HG03342 (cell line): Measurements from ENCODE around the gene CENPI.
"Not testable (repeated sequence)": the region's sequence is repeated elsewhere in the genome, so short reads cannot be mapped to it uniquely, and the experiment has no call there.

Experiments
- ATAC-seq: cut with Tn5 transposase; IDR thresholded peaks from one replicate; pipeline ENCODE4 v1.9.1; 2021; ENCODE audit warnings: mild to moderate bottlenecking, moderate library complexity; ENCODE audit not compliant: unreplicated experiment

The CENPI gene

DNA sequence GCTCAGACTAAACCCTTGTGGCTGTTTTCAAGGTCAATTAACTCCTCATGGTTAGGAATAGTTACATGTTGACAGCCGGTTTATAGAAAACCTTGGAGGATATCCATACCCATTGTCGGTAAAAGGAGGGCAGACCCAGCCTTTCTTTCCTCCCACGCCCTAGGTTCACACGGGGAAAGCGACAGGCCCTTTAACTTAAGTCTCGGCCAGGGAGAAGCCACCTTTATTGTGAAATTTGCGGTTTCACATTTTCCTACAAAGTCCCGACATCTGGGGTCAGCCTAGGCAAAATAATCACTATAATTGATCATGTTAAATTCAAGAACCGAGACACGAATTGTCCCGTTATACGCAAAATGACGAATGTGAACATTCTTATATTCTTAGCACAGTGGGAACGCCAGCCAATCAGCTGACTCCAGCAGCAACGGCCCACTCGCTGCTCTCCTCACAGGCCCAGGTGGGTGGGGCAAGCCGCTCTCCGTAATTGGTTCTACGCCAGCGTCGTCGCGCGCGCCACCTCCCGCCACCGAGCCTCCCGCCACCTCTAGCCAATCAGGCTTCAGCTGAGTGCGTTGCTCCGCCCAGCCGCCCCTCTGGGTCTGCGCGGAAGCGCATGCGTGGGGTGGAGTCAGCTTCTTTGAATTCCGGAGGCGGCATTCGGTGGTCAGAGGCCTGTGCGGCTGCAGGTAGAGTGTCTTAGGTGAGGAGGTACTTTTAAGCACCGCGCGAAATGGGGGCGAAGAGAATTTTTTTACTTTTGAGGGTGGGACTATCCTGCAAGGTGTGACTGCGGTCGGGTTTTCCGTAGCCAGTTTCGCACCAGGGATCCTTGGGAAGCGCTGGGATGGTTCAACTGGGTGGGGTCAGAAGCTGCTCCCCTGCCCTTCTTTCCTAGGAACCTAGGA is at the start of gene CENPI:
Gene CENPI, plus strand, starts transcription at position 659 of the 908 bp plus-strand sequence. CDS start 2,867 bp downstream, outside the sequence.
- ATAC-seq = peak; percentile 99

DNA sequence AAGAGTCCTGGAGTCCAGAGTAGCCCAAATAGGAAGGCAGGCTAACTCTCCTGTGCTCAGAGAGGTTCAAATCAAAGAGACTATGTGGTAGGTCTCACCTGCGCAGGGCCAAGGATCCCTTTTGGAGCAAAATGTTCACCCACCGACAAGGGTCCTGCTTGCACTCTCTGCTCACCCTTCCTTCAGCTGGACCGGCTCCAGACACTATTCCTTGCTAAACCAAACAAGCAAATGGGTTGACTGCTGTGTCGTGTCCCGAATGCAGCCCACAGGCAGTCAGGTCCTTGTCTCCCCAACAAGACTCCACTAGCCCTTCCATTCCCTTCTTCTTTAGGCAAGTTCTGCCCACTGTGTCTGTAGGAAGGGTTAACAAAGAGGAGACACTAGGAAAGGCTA is 46.9 kb upstream of the CENPI start:
- no peak for ATAC-seq

GRCh38 chrX:101051549-101052302 is 46.3 kb upstream of the CENPI start, which contains the start of gene TRMT2B:
Gene TRMT2B, minus strand, starts transcription at chrX:101052111. Its CDS starts 9,822 bp downstream, at chrX:101042289.
- ATAC-seq = peak; percentile 90

GRCh38 chrX:101056551-101056950 is 41.5 kb upstream of the CENPI start:
- not testable (repeated sequence) for ATAC-seq

DNA sequence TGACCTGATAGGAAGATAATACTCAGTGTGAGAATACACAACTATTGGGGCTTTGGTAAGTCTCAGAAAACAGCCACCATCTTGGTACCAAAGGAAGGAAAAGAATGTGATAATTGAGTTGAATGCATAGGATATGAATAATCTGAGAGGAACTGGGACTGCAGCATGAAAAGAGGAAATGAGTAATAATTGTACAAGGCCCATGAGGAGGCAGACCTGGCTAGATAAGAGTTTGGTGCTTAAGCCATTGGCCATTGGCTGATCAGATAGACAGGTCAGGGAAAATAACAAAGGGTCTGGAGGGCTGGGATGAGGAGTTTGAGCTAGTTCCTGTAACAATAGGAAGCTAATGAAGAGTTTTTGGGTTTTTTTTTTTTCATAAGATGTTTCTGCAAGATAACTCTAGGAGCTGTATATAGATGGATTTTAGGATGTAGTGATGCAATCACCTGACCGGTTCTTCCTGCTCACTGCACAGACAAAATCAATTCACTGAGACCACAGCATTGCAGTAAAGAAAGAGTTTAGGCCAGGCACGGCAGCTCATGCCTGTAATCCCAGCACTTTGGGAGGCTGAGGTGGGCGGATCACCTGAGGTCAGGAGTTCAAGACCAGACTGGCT is 40.8 kb upstream of the CENPI start:
- peak; percentile 91 for ATAC-seq

- no peak for ATAC-seq
Measured at GRCh38 chrX:101062176-101062575, 35.8 kb upstream of the CENPI start.

GRCh38 chrX:101071582-101071981 is 26.4 kb upstream of the CENPI start:
- ATAC-seq = no peak

GRCh38 chrX:101078716-101079598 is 19.0 kb upstream of the CENPI start, which contains the start of gene TMEM35A:
Gene TMEM35A, plus strand, starts transcription at chrX:101078879. Its CDS starts 124 bp downstream, at chrX:101079003.
- no peak for ATAC-seq

- ATAC-seq = no peak
Measured at GRCh38 chrX:101079736-101080270, 18.2 kb upstream of the CENPI start.

GRCh38 chrX:101080326-101081124 is 17.5 kb upstream of the CENPI start:
- no peak for ATAC-seq

GRCh38 chrX:101081231-101081630 is 16.8 kb upstream of the CENPI start:
- ATAC-seq = no peak

DNA sequence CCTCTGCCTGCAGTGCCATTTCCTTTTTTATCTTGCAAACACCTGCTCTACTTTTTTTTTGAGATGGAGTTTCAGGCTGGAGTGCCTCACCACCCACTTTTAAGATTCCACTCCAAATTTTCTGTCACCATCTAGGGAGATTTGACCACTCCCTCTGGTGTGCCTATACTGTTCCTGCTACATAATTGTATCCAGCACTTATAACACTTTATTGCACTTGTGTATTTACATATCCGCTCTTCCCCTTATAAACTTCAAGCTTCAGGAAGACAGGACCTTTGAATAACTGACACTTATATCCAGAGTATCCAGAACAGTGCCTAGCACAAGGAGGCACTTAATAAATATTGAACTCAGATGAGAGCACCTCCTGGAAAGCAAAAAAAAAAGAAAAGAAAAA is 6.2 kb upstream of the CENPI start:
- ATAC-seq = no peak

- no peak for ATAC-seq
Measured at GRCh38 chrX:101108284-101108683, 10.3 kb downstream of the CENPI start.

- no peak for ATAC-seq
Measured at GRCh38 chrX:101117701-101118100, 19.7 kb downstream of the CENPI start.

DNA sequence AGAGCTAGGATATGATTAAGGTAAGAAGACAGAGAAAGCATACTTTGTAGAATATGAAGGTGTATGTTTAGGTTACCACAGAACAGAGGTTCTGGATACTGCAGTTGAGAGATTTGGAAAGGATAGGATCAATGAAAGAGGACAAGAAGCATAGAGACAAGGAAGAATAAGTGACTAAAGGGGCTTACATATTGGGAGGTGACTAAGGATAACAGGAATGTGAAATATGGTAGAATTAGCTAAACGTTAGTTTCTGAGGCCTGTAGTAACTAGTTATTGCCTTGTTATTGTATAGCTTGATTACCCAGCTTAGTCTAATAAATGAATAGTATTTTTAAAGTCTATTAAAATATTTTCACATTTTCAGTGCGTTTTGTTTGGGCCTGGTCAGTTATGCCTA is 38.2 kb downstream of the CENPI start:
- no peak for ATAC-seq
